Activated CD4-positive, alpha-beta T cell treated with anti-CD3 and anti-CD28 coated beads for 24 hours (primary cell): ENCODE data around the gene LAMC3.

Experiments used
- DNase-seq, 2 donors: peaks; one replicate each; pipeline ENCODE4 v3.0.0-alpha.2; 2020; ENCODE audit warnings: low read depth in 2 of 2

The LAMC3 gene

GRCh38 chr9:130979591-130980385, 29.2 kb upstream of the LAMC3 start:
- DNase-seq: no peak

GRCh38 chr9:130980526-130980925, 28.4 kb upstream of the LAMC3 start:
- no peak for DNase-seq

- no peak for DNase-seq
Observed at GRCh38 chr9:130981002-130981755, 27.8 kb upstream of the LAMC3 start.

- no peak for DNase-seq
Observed at GRCh38 chr9:130981756-130982137, 27.2 kb upstream of the LAMC3 start.

- no peak for DNase-seq
Observed at GRCh38 chr9:130982636-130983358, 26.2 kb upstream of the LAMC3 start.

GRCh38 chr9:130983359-130983670, 25.7 kb upstream of the LAMC3 start:
- DNase-seq: no peak

GRCh38 chr9:130983970-130984369, 25.0 kb upstream of the LAMC3 start:
- DNase-seq: no peak

- no peak for DNase-seq
Observed at GRCh38 chr9:130984521-130984920, 24.5 kb upstream of the LAMC3 start.

GRCh38 chr9:130985029-130985428, 23.9 kb upstream of the LAMC3 start:
- no peak for DNase-seq

- DNase-seq: no peak
Observed at GRCh38 chr9:130985606-130986162, 23.3 kb upstream of the LAMC3 start.

- no peak for DNase-seq
Observed at GRCh38 chr9:130986356-130986965, 22.5 kb upstream of the LAMC3 start.

GRCh38 chr9:130987054-130987453, 21.9 kb upstream of the LAMC3 start:
- no peak for DNase-seq

GRCh38 chr9:130987738-130988399, 21.1 kb upstream of the LAMC3 start:
- no peak for DNase-seq

- DNase-seq: no peak
Observed at GRCh38 chr9:130988400-130988747, 20.6 kb upstream of the LAMC3 start.

- no peak for DNase-seq
Observed at GRCh38 chr9:130988905-130989304, 20.1 kb upstream of the LAMC3 start.

- DNase-seq: no peak
Observed at GRCh38 chr9:130989391-130989790, 19.6 kb upstream of the LAMC3 start.

- no peak for DNase-seq
Observed at GRCh38 chr9:130989891-130990290, 19.1 kb upstream of the LAMC3 start.

GRCh38 chr9:130990306-130990977, 18.5 kb upstream of the LAMC3 start:
- DNase-seq: no peak

GRCh38 chr9:130990978-130991777, 17.8 kb upstream of the LAMC3 start:
- DNase-seq: no peak
